ENCODE measurements around the gene SPG11.

SPG11 gene

GRCh38 chr15:44620081-44620480 is 43.4 kb downstream of the SPG11 start:
- Histone ChIP-seq H3K27ac (ENCODE audit: insufficient read depth, low read depth, low read length, poor library complexity, severe bottlenecking) (no peak overlapping the region), H3K4me3 (ENCODE audit: insufficient read depth, low read depth, low read length) (no peak overlapping the region), H3K4me1 (ENCODE audit: control insufficient read depth, insufficient read depth, low read length) (no peaks in the 10 kb centered on the region), H3K27me3 (ENCODE audit: control insufficient read depth, insufficient read depth, low read length, poor library complexity, severe bottlenecking) (no peaks in the 10 kb centered on the region), H3K36me3 (ENCODE audit: control insufficient read depth, insufficient read depth, low read length) (peaks cover 15% of the 10 kb centered on the region), H3K9me3 (ENCODE audit: control insufficient read depth, low read length) (no peaks in the 10 kb centered on the region)
- no CpG with 5 or more reads among the region's 1 CpG for WGBS, 2 experiments

DNA sequence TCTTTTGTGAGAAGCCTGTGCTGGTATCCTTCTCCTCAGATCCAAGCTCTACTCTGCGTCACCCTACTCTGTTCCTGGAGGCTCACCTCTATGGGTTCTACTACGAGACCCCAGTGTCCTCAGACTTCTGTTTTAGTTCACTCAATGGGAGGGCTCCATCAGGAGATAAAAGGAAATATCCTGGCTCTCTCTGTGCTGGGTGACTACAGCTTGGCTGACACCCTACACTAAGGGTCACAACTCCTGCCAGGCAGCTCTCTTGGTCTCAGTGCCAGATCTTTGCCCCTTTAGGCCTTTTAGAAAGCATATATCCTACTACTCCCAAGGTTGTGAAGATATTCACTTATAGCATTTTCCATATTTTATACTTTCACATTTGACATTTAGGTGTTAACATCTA is 46.5 kb downstream of the SPG11 start:
- WGBS, 2 experiments = 93 to 96% methylated on average over 2 of the region's 2 CpGs
- H3K9me3 ChIP-seq (ENCODE audit: control insufficient read depth, low read length) = no peaks in the 10 kb centered on the region
- peaks cover 33% of the 10 kb centered on the region for H3K36me3 ChIP-seq (ENCODE audit: control insufficient read depth, insufficient read depth, low read length)
- H3K27ac ChIP-seq (ENCODE audit: insufficient read depth, low read depth, low read length, poor library complexity, severe bottlenecking) = no peak overlapping the region
- H3K4me1 ChIP-seq (ENCODE audit: control insufficient read depth, insufficient read depth, low read length) = no peaks in the 10 kb centered on the region
- no peak overlapping the region for H3K4me3 ChIP-seq (ENCODE audit: insufficient read depth, low read depth, low read length)
- no peaks in the 10 kb centered on the region for H3K27me3 ChIP-seq (ENCODE audit: control insufficient read depth, insufficient read depth, low read length, poor library complexity, severe bottlenecking)

DNA sequence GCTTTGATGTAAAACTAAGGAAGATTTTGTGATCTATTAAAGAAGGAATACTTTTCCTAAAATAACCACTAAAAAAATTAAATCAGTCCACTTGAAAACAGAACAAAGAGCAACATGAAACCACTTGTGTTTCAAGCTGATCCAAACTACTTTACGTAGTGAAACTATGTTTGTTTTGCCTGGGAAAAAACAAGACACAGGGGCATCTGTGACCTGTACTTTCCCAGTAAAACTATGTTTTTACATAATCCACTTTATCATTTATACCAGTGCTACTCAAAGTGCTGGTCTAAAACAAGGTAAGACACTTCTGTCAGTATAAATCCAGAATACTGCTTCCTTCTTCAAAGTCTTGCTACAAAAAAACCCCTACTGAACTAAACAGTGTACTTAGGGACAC is 56.7 kb downstream of the SPG11 start:
- peaks cover 31% of the 10 kb centered on the region for H3K36me3 ChIP-seq (ENCODE audit: control insufficient read depth, insufficient read depth, low read length)

GRCh38 chr15:44603126-44603525 is 60.3 kb downstream of the SPG11 start:
- H3K27ac ChIP-seq (ENCODE audit: insufficient read depth, low read depth, low read length, poor library complexity, severe bottlenecking) = no peak overlapping the region
- peaks cover 19% of the 10 kb centered on the region for H3K36me3 ChIP-seq (ENCODE audit: control insufficient read depth, insufficient read depth, low read length)
- WGBS, 2 experiments = 94 to 98% methylated on average over 2 of the region's 2 CpGs

More for the DNA sequence above, 56.7 kb downstream of the SPG11 start:
- Histone ChIP-seq H3K27ac (ENCODE audit: insufficient read depth, low read depth, low read length, poor library complexity, severe bottlenecking) (no peak overlapping the region), H3K9me3 (ENCODE audit: control insufficient read depth, low read length) (no peaks in the 10 kb centered on the region), H3K27me3 (ENCODE audit: control insufficient read depth, insufficient read depth, low read length, poor library complexity, severe bottlenecking) (no peaks in the 10 kb centered on the region), H3K4me1 (ENCODE audit: control insufficient read depth, insufficient read depth, low read length) (no peaks in the 10 kb centered on the region), H3K4me3 (ENCODE audit: insufficient read depth, low read depth, low read length) (no peak overlapping the region)
- WGBS, 2 experiments = 91 to 98% methylated on average over 1 of the region's 1 CpG

GRCh38 chr15:44598892-44599291 is 64.6 kb downstream of the SPG11 start:
- no peaks in the 10 kb centered on the region for H3K4me1 ChIP-seq (ENCODE audit: control insufficient read depth, insufficient read depth, low read length)
- H3K27me3 ChIP-seq (ENCODE audit: control insufficient read depth, insufficient read depth, low read length, poor library complexity, severe bottlenecking) = no peaks in the 10 kb centered on the region
- WGBS, 2 experiments = 94 to 97% methylated on average over 5 of the region's 5 CpGs
- H3K9me3 ChIP-seq (ENCODE audit: control insufficient read depth, low read length) = no peaks in the 10 kb centered on the region
- peaks cover 21% of the 10 kb centered on the region for H3K36me3 ChIP-seq (ENCODE audit: control insufficient read depth, insufficient read depth, low read length)
- no peak overlapping the region for H3K27ac ChIP-seq (ENCODE audit: insufficient read depth, low read depth, low read length, poor library complexity, severe bottlenecking)
- H3K4me3 ChIP-seq (ENCODE audit: insufficient read depth, low read depth, low read length) = no peak overlapping the region

More at GRCh38 chr15:44603126-44603525, 60.3 kb downstream of the SPG11 start:
- H3K4me3 ChIP-seq (ENCODE audit: insufficient read depth, low read depth, low read length) = no peak overlapping the region
- no peaks in the 10 kb centered on the region for H3K27me3 ChIP-seq (ENCODE audit: control insufficient read depth, insufficient read depth, low read length, poor library complexity, severe bottlenecking)
- no peaks in the 10 kb centered on the region for H3K4me1 ChIP-seq (ENCODE audit: control insufficient read depth, insufficient read depth, low read length)
- no peaks in the 10 kb centered on the region for H3K9me3 ChIP-seq (ENCODE audit: control insufficient read depth, low read length)

DNA sequence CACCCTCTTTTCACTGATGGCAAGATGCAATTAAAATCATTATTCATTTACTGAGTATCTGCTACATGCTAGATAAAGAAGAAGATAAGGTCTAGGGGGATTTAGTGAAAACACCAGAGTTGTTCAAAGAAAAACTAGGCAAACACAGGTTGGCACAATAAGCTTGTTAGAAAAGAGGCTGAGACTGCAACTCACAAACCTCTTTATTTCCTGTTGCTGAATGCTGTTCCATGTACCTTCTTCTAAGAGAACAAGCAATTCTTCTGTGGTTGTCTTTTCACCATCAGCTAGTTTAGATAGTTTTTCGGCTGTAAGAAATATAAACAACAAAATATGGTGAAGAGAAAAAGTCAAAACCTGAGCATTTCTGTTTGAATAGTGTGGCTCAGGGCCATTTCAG is 65.4 kb downstream of the SPG11 start:
- Histone ChIP-seq H3K4me1 (ENCODE audit: control insufficient read depth, insufficient read depth, low read length) (no peaks in the 10 kb centered on the region), H3K27ac (ENCODE audit: insufficient read depth, low read depth, low read length, poor library complexity, severe bottlenecking) (no peak overlapping the region), H3K9me3 (ENCODE audit: control insufficient read depth, low read length) (no peaks in the 10 kb centered on the region), H3K27me3 (ENCODE audit: control insufficient read depth, insufficient read depth, low read length, poor library complexity, severe bottlenecking) (no peaks in the 10 kb centered on the region), H3K4me3 (ENCODE audit: insufficient read depth, low read depth, low read length) (no peak overlapping the region), H3K36me3 (ENCODE audit: control insufficient read depth, insufficient read depth, low read length) (peaks cover 21% of the 10 kb centered on the region)
- WGBS, 2 experiments = 90 to 92% methylated on average over 1 of the region's 1 CpG

DNA sequence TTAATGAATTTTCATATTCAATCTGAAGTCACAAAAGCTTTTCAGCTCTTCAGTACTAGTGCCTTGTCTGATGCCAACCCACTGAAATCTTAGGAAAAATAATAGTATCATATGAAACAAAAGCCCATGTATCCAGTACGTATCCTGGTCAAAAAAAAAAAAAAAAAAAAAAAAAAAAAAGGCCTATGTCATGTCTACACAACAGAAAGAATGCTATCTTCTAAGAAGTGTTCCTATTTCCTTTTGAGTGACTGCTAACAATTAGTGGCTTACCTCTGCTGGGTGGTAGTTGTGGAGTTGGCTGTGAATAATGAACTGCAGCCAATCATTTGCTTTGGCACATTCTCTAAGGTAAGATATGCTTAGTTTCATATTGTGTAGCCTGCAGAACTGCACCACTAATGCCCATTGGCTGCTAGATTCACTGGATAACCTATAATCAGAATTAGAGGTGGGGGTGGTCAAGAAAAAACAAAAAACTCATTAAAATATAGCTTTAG is 66.9 kb downstream of the SPG11 start:
- Histone ChIP-seq H3K27me3 (ENCODE audit: control insufficient read depth, insufficient read depth, low read length, poor library complexity, severe bottlenecking) (no peaks in the 10 kb centered on the region), H3K4me3 (ENCODE audit: insufficient read depth, low read depth, low read length) (no peak overlapping the region), H3K36me3 (ENCODE audit: control insufficient read depth, insufficient read depth, low read length) (peaks cover 21% of the 10 kb centered on the region), H3K9me3 (ENCODE audit: control insufficient read depth, low read length) (no peaks in the 10 kb centered on the region), H3K27ac (ENCODE audit: insufficient read depth, low read depth, low read length, poor library complexity, severe bottlenecking) (no peak overlapping the region), H3K4me1 (ENCODE audit: control insufficient read depth, insufficient read depth, low read length) (no peaks in the 10 kb centered on the region)
- WGBS, 2 experiments = 100% methylated on average over 1 of the region's 1 CpG; no CpG with 5 or more reads in 1 of the 2 experiments

GRCh38 chr15:44595656-44596510 is 67.6 kb downstream of the SPG11 start:
- Histone ChIP-seq H3K36me3 (ENCODE audit: control insufficient read depth, insufficient read depth, low read length) (peaks cover 26% of the 10 kb centered on the region), H3K4me3 (ENCODE audit: insufficient read depth, low read depth, low read length) (no peak overlapping the region), H3K27me3 (ENCODE audit: control insufficient read depth, insufficient read depth, low read length, poor library complexity, severe bottlenecking) (no peaks in the 10 kb centered on the region), H3K9me3 (ENCODE audit: control insufficient read depth, low read length) (no peaks in the 10 kb centered on the region), H3K27ac (ENCODE audit: insufficient read depth, low read depth, low read length, poor library complexity, severe bottlenecking) (no peak overlapping the region), H3K4me1 (ENCODE audit: control insufficient read depth, insufficient read depth, low read length) (no peaks in the 10 kb centered on the region)
- WGBS, 2 experiments = 95 to 98% methylated on average over 3 of the region's 3 CpGs

DNA sequence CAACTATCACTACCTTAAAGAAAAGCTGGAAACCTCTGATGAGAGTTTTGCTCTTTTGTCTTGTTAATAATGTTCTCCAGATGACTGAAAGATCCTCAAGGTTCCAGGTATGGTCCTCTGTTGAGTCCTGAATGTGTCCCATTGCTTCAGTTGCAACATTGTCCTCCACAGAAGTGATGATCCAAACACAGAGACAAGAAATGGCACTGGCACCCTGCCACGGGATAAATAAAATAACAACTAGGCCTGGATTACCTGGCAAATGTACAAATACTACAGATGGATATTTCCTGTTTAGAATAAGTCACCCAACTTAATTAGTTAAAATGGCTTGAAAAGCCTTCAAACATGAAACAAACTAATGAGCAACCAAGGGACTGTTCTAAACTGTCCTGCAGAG is 68.2 kb downstream of the SPG11 start:
- peaks cover 30% of the 10 kb centered on the region for H3K36me3 ChIP-seq (ENCODE audit: control insufficient read depth, insufficient read depth, low read length)

DNA sequence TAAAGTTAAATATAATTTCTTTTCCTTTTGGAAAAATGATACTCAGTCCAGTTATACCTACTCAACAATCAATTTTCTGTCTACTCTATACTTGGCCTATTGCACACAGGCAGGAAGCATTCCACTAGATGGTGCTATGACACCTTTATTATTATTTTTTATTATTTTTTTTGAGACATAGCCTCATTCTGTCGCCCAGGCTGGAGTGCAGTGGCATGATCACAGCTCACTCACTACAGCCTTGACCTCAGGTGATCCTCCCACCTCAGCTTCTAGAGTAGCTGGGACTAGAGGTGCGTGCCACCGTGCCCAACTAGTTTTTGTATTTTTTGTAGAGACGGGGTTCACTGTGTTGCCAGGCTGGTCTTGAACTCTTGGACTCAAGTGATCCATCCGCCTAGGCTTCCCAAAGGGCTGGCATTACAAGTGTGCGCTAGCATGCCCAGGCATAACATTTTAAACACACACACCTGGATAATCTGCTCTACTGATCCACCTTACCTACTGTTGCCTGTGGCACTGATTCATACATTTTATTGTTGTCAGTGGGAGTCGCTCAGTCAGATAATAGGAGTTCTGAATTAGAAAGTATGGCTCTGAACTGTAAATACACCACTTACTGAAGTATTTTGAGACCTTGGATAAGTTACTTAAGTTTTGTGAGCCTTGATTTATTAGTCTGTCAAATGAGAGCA is 70.3 kb downstream of the SPG11 start:
- H3K36me3 ChIP-seq (ENCODE audit: control insufficient read depth, insufficient read depth, low read length) = peaks cover 47% of the 10 kb centered on the region
- no peak overlapping the region for H3K4me3 ChIP-seq (ENCODE audit: insufficient read depth, low read depth, low read length)
- H3K27ac ChIP-seq (ENCODE audit: insufficient read depth, low read depth, low read length, poor library complexity, severe bottlenecking) = no peak overlapping the region
- no peaks in the 10 kb centered on the region for H3K9me3 ChIP-seq (ENCODE audit: control insufficient read depth, low read length)
- WGBS, 2 experiments = 91 to 93% methylated on average over 7 of the region's 7 CpGs
- H3K27me3 ChIP-seq (ENCODE audit: control insufficient read depth, insufficient read depth, low read length, poor library complexity, severe bottlenecking) = no peaks in the 10 kb centered on the region
- H3K4me1 ChIP-seq (ENCODE audit: control insufficient read depth, insufficient read depth, low read length) = no peaks in the 10 kb centered on the region

More for the DNA sequence above, 68.2 kb downstream of the SPG11 start:
- Histone ChIP-seq H3K9me3 (ENCODE audit: control insufficient read depth, low read length) (no peaks in the 10 kb centered on the region), H3K27ac (ENCODE audit: insufficient read depth, low read depth, low read length, poor library complexity, severe bottlenecking) (no peak overlapping the region), H3K4me1 (ENCODE audit: control insufficient read depth, insufficient read depth, low read length) (no peaks in the 10 kb centered on the region), H3K4me3 (ENCODE audit: insufficient read depth, low read depth, low read length) (no peak overlapping the region), H3K27me3 (ENCODE audit: control insufficient read depth, insufficient read depth, low read length, poor library complexity, severe bottlenecking) (no peaks in the 10 kb centered on the region)
- WGBS, 2 experiments = 100% methylated on average over 1 of the region's 1 CpG
